HUES48 (cell line): ENCODE results near the gene ETNK1.
"Not testable (repeated sequence)": the region's sequence is repeated elsewhere in the genome, so short reads cannot be mapped to it uniquely, and the experiment has no call there.

Experiments used
- H3K27ac ChIP-seq: one replicate; pipeline ENCODE4 v1.7.0; 2013; ENCODE audit warnings: low read depth, low read length, inconsistent platforms
- H3K27me3 ChIP-seq: 2 replicates; pipeline ENCODE4 v1.6.1; 2013; ENCODE audit warnings: mild to moderate bottlenecking, low read length; ENCODE audit not compliant: control insufficient read depth, insufficient read depth
- H3K36me3 ChIP-seq: 2 replicates; pipeline ENCODE4 v1.6.1; 2013; ENCODE audit warnings: low read length; ENCODE audit not compliant: control insufficient read depth, insufficient read depth
- H3K4me1 ChIP-seq: 2 replicates; pipeline ENCODE4 v1.6.1; 2013; ENCODE audit warnings: mild to moderate bottlenecking, low read length; ENCODE audit not compliant: control insufficient read depth, insufficient read depth
- H3K4me3 ChIP-seq: 2 replicates; pipeline ENCODE4 v1.5.1; 2013; ENCODE audit warnings: mild to moderate bottlenecking, low read depth, low read length
- H3K9ac ChIP-seq: 2 replicates; pipeline ENCODE4 v1.6.1; 2013; ENCODE audit warnings: mild to moderate bottlenecking, low read depth, low read length, moderate library complexity
- H3K9me3 ChIP-seq: 2 replicates; pipeline ENCODE4 v1.6.1; 2013; ENCODE audit warnings: low read length; ENCODE audit not compliant: control insufficient read depth, insufficient read depth

The ETNK1 gene

GRCh38 chr12:22687361-22688076 lies 62.5 kb downstream of the ETNK1 start:
- Histone ChIP-seq H3K9ac (no peak overlapping the region), H3K4me3 (no peak overlapping the region), H3K27me3 (no peaks in the 10 kb centered on the region), H3K4me1 (no peaks in the 10 kb centered on the region), H3K9me3 (no peaks in the 10 kb centered on the region), H3K36me3 (peaks cover 27% of the 10 kb centered on the region), H3K27ac (no peak overlapping the region)

GRCh38 chr12:22689876-22690275 lies 64.9 kb downstream of the ETNK1 start:
- no peak overlapping the region for H3K27ac ChIP-seq
- H3K4me3 ChIP-seq: no peak overlapping the region
- H3K27me3 ChIP-seq: no peaks in the 10 kb centered on the region
- peaks cover 22% of the 10 kb centered on the region for H3K36me3 ChIP-seq
- no peak overlapping the region for H3K9ac ChIP-seq
- H3K9me3 ChIP-seq: peaks cover 8% of the 10 kb centered on the region
- H3K4me1 ChIP-seq: no peaks in the 10 kb centered on the region

- Histone ChIP-seq H3K36me3 (peaks cover 8% of the 10 kb centered on the region), H3K27ac (no peak overlapping the region), H3K27me3 (no peaks in the 10 kb centered on the region), H3K9me3 (peaks cover 8% of the 10 kb centered on the region), H3K4me1 (no peaks in the 10 kb centered on the region), H3K9ac (no peak overlapping the region), H3K4me3 (no peak overlapping the region)
Observed at GRCh38 chr12:22691319-22691718, 66.3 kb downstream of the ETNK1 start.

- not testable (repeated sequence) for H3K9ac ChIP-seq, H3K4me1 ChIP-seq, H3K9me3 ChIP-seq, H3K27ac ChIP-seq, H3K36me3 ChIP-seq, H3K27me3 ChIP-seq, H3K4me3 ChIP-seq
Observed at GRCh38 chr12:22692467-22692866, 67.5 kb downstream of the ETNK1 start.

- peaks cover 8% of the 10 kb centered on the region for H3K9me3 ChIP-seq
- H3K9ac ChIP-seq: no peak overlapping the region
- no peak overlapping the region for H3K4me3 ChIP-seq
- peaks cover 4% of the 10 kb centered on the region; the same call in 1 of the 2 replicates for H3K36me3 ChIP-seq
- H3K4me1 ChIP-seq: peaks cover 14% of the 10 kb centered on the region
- no peaks in the 10 kb centered on the region for H3K27me3 ChIP-seq
- no peak overlapping the region for H3K27ac ChIP-seq
Observed at GRCh38 chr12:22692964-22693555, 68.1 kb downstream of the ETNK1 start.

- Histone ChIP-seq H3K4me1 (peaks cover 34% of the 10 kb centered on the region), H3K36me3 (no peaks in the 10 kb centered on the region), H3K9me3 (peaks cover 5% of the 10 kb centered on the region), H3K9ac (no peak overlapping the region), H3K4me3 (peak overlapping the region; percentile 38), H3K27ac (peak overlapping the region; percentile 71), H3K27me3 (no peaks in the 10 kb centered on the region)
Observed at GRCh38 chr12:22698576-22698975, 73.6 kb downstream of the ETNK1 start.

- H3K36me3 ChIP-seq, H3K27me3 ChIP-seq, H3K9me3 ChIP-seq, H3K9ac ChIP-seq: not testable (repeated sequence)
- Histone ChIP-seq H3K27ac (peak overlapping the region; percentile 77), H3K4me3 (peak overlapping the region; percentile 6), H3K4me1 (peaks cover 34% of the 10 kb centered on the region)
Observed at GRCh38 chr12:22699705-22700104, 74.7 kb downstream of the ETNK1 start.

GRCh38 chr12:22700106-22700505 lies 75.1 kb downstream of the ETNK1 start:
- H3K9me3 ChIP-seq: no peaks in the 10 kb centered on the region
- H3K4me3 ChIP-seq: peak overlapping the region; percentile 6
- H3K36me3 ChIP-seq: no peaks in the 10 kb centered on the region
- H3K27ac ChIP-seq: peak overlapping the region; percentile 77
- no peak overlapping the region for H3K9ac ChIP-seq
- H3K4me1 ChIP-seq: peaks cover 34% of the 10 kb centered on the region
- H3K27me3 ChIP-seq: no peaks in the 10 kb centered on the region

- H3K36me3 ChIP-seq, H3K9ac ChIP-seq, H3K9me3 ChIP-seq, H3K27me3 ChIP-seq: not testable (repeated sequence)
- peaks cover 34% of the 10 kb centered on the region for H3K4me1 ChIP-seq
- peak overlapping the region; percentile 27; the same call in 1 of the 2 replicates for H3K4me3 ChIP-seq
- peak overlapping the region; percentile 53 for H3K27ac ChIP-seq
Observed at GRCh38 chr12:22701216-22701809, 76.3 kb downstream of the ETNK1 start.

GRCh38 chr12:22702690-22703089 lies 77.7 kb downstream of the ETNK1 start:
- Histone ChIP-seq H3K9me3 (no peaks in the 10 kb centered on the region), H3K4me1 (peaks cover 24% of the 10 kb centered on the region), H3K27me3 (no peaks in the 10 kb centered on the region), H3K4me3 (no peak overlapping the region), H3K27ac (no peak overlapping the region), H3K36me3 (no peaks in the 10 kb centered on the region), H3K9ac (no peak overlapping the region)

GRCh38 chr12:22709292-22709691 lies 84.3 kb downstream of the ETNK1 start:
- Histone ChIP-seq H3K27me3 (no peaks in the 10 kb centered on the region), H3K36me3 (no peaks in the 10 kb centered on the region), H3K4me1 (no peaks in the 10 kb centered on the region), H3K9ac (no peak overlapping the region), H3K4me3 (no peak overlapping the region), H3K27ac (no peak overlapping the region), H3K9me3 (no peaks in the 10 kb centered on the region)
